ENCODE measurements around the gene KCNH3.

KCNH3 gene

GRCh38 chr12:49537752-49538509 is 899 bp upstream of the KCNH3 start:
- TF ChIP-seq, protein P1, sequence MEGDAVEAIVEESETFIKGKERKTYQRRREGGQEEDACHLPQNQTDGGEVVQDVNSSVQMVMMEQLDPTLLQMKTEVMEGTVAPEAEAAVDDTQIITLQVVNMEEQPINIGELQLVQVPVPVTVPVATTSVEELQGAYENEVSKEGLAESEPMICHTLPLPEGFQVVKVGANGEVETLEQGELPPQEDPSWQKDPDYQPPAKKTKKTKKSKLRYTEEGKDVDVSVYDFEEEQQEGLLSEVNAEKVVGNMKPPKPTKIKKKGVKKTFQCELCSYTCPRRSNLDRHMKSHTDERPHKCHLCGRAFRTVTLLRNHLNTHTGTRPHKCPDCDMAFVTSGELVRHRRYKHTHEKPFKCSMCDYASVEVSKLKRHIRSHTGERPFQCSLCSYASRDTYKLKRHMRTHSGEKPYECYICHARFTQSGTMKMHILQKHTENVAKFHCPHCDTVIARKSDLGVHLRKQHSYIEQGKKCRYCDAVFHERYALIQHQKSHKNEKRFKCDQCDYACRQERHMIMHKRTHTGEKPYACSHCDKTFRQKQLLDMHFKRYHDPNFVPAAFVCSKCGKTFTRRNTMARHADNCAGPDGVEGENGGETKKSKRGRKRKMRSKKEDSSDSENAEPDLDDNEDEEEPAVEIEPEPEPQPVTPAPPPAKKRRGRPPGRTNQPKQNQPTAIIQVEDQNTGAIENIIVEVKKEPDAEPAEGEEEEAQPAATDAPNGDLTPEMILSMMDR (conservative IDR thresholded peaks at IDR 0.05): peak; percentile 29
- H3K27ac ChIP-seq: peak overlapping the region; percentile 23; the same call in 1 of the 2 replicates

GRCh38 chr12:49539406-49540228 is 787 bp downstream of the KCNH3 start:
- H3K27ac ChIP-seq: no peak overlapping the region
- TF ChIP-seq, protein P1 (conservative IDR thresholded peaks at IDR 0.05): no peak

DNA sequence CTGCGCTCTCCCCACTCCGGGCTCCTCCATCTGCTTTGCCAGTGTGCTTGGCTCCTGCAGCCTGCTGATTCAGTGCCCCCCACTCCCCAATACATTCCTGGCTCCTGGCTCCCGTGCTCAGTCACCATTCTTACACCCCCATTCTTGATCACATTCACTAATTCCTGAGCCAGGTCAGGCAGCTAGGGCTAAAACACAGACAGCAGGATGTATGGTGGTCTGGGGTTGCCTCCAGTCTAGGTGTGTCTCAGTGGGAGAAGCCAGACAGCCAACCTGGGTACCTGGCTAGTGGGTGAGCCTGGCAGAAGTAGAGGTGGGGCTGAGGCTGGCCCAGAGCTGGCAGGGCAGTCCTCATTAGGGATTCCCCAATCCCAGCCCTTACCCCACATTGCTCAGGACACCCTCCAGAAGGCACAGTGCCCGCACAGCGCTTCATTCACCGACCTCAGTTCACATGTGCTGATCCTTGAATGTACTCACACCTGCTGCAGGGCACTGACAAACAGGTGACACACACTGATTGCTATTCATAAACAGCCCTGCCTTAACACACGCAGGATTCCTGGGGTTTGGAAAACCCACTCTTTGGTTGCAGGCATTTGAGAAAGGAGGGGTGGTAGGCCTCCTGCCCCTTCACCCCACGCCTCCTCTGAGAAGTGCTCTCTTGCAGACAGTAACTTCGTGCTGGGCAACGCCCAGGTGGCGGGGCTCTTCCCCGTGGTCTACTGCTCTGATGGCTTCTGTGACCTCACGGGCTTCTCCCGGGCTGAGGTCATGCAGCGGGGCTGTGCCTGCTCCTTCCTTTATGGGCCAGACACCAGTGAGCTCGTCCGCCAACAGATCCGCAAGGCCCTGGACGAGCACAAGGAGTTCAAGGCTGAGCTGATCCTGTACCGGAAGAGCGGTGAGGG is 1.7 kb downstream of the KCNH3 start:
- TF ChIP-seq, protein P1 (conservative IDR thresholded peaks at IDR 0.05): no peak
- H3K27ac ChIP-seq: no peak overlapping the region

DNA sequence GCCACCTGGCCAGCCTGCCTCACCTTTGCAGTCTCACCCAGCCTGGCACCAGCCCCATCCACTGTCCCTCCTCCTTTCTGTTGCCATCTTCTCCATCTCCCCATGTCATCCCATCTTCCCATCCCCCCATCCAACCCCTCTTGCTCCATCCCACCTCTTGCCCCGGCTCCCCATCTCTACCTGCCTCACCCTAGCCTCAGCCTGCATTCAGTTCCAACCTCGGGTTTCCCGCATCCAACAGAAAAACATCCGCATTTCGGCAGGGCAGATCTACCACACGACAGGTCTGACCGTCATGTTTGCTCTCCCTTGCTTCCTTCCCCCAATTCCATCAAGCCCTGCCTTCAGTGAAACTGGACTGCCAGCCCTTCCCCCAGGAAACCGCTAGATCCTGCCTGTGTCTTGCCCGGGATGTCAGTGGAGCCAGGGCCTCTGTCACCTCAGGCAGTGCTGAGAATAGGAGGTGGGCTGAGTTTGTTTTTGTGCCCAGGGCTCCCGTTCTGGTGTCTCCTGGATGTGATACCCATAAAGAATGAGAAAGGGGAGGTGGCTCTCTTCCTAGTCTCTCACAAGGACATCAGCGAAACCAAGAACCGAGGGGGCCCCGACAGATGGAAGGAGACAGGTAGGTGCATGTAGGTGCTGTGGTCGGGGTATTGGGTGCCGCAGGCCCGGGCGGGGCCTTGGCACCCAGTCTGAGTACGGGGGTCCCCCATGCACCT is 2.5 kb downstream of the KCNH3 start:
- TF ChIP-seq, protein P1 (conservative IDR thresholded peaks at IDR 0.05): no peak
- H3K27ac ChIP-seq: no peak overlapping the region

- TF ChIP-seq, protein P1 (conservative IDR thresholded peaks at IDR 0.05): no peak
- no peak overlapping the region for H3K27ac ChIP-seq
Observed at GRCh38 chr12:49541911-49542505, 3.2 kb downstream of the KCNH3 start.

DNA sequence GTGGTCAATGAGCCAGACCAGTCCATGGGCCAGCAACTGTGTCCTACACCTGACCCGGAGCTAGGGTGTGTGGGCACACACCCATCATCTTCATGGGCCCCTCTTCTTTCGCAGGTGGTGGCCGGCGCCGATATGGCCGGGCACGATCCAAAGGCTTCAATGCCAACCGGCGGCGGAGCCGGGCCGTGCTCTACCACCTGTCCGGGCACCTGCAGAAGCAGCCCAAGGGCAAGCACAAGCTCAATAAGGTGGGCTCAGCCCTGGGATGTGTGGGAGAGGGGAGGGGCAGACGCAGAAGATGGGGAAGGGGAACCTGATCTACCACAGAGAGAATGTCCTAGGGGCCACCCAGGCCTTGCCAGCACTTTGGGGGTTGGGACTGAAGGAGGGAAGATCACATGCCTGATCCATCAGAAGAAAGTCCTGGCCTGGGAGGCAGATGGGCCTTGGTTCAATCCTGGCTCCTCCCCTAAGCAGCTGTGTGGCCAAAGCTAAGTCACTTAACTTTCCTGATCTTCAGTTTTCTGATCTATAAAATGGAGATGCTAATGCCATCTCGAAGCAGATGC is 3.8 kb downstream of the KCNH3 start:
- TF ChIP-seq, protein P1 (conservative IDR thresholded peaks at IDR 0.05): no peak
- H3K27ac ChIP-seq: no peak overlapping the region
